Activated gamma-delta T cell treated with anti-CD3 and anti-CD28 coated beads, Interleukin-2, amount 50 U/mL, for 16 hours (primary cell): ENCODE data around the gene NAA60.

Experiments used
- DNase-seq: peaks from one replicate; pipeline ENCODE4 v3.0.0-alpha.2; 2020; ENCODE audit warnings: low read depth

The NAA60 gene

GRCh38 chr16:3443108-3444031 lies at the start of gene NAA60, which contains the start of gene ZNF597:
Gene NAA60 (plus strand): TSS chr16:3443680. CDS start chr16:3476228, 32,548 bp downstream.
Gene ZNF597 (minus strand): TSS chr16:3443504. CDS start chr16:3443153, 351 bp downstream.
- DNase-seq: peak; percentile 69

- no peak for DNase-seq
Measured at GRCh38 chr16:3400446-3400778, 43.1 kb upstream of the NAA60 start.

GRCh38 chr16:3400779-3401688 lies 42.4 kb upstream of the NAA60 start, which contains the start of the genes ZNF174 and ZSCAN32:
Gene ZNF174 (plus strand): TSS chr16:3401215. CDS start chr16:3402005, 790 bp downstream.
Gene ZSCAN32 (minus strand): TSS chr16:3401004. CDS start chr16:3397557, 3,447 bp downstream.
- peak; percentile 97 for DNase-seq

- no peak for DNase-seq
Measured at GRCh38 chr16:3401719-3402397, 41.6 kb upstream of the NAA60 start.

- no peak for DNase-seq
Measured at GRCh38 chr16:3408561-3409197, 34.8 kb upstream of the NAA60 start.

- DNase-seq: no peak
Measured at GRCh38 chr16:3413730-3414379, 29.6 kb upstream of the NAA60 start.

GRCh38 chr16:3431779-3432219 lies 11.7 kb upstream of the NAA60 start:
- peak; percentile 35 for DNase-seq

GRCh38 chr16:3434373-3434772 lies 9.1 kb upstream of the NAA60 start:
- no peak for DNase-seq

- DNase-seq: no peak
Measured at GRCh38 chr16:3439637-3440036, 3.8 kb upstream of the NAA60 start.

- no peak for DNase-seq
Measured at GRCh38 chr16:3444032-3444388, 530 bp downstream of the NAA60 start.

- no peak for DNase-seq
Measured at GRCh38 chr16:3454093-3454492, 10.6 kb downstream of the NAA60 start.

GRCh38 chr16:3454631-3455147 lies 11.2 kb downstream of the NAA60 start:
- DNase-seq: no peak

GRCh38 chr16:3457434-3458252 lies 14.2 kb downstream of the NAA60 start:
- DNase-seq: peak; percentile 83

- DNase-seq: no peak
Measured at GRCh38 chr16:3458278-3458851, 14.9 kb downstream of the NAA60 start.

GRCh38 chr16:3458852-3459361 lies 15.4 kb downstream of the NAA60 start:
- DNase-seq: no peak

GRCh38 chr16:3459401-3460090 lies 16.1 kb downstream of the NAA60 start:
- DNase-seq: no peak

GRCh38 chr16:3460121-3460520 lies 16.6 kb downstream of the NAA60 start:
- no peak for DNase-seq

- no peak for DNase-seq
Measured at GRCh38 chr16:3460585-3460984, 17.1 kb downstream of the NAA60 start.

GRCh38 chr16:3461151-3461550 lies 17.7 kb downstream of the NAA60 start:
- DNase-seq: no peak
